NCI-H146 treated with DMSO at 0.1 percent for 48 hours (cell line): Measurements from ENCODE around the gene AGPS.

Experiments
- DNase-seq: peaks from one replicate; lab custom pipeline; 2025; ENCODE audit not compliant: unreplicated experiment; lab: John Stamatoyannopoulos, UW

Gene AGPS

GRCh38 chr2:177582000-177582399 lies 189.4 kb downstream of the AGPS start:
- DNase-seq: no peak

- no peak for DNase-seq
These were observed 191.6 kb downstream of the AGPS start for GRCh38 chr2:177584030-177584692.

- DNase-seq: no peak
These were observed 192.8 kb downstream of the AGPS start for GRCh38 chr2:177585234-177585863.

- DNase-seq: no peak
These were observed 193.6 kb downstream of the AGPS start for GRCh38 chr2:177586154-177586553.

GRCh38 chr2:177587371-177587770 lies 194.8 kb downstream of the AGPS start:
- DNase-seq: no peak

- DNase-seq: no peak
These were observed 196.1 kb downstream of the AGPS start for GRCh38 chr2:177588671-177589070.

- no peak for DNase-seq
These were observed 196.6 kb downstream of the AGPS start for GRCh38 chr2:177589186-177589585.

- DNase-seq: no peak
These were observed 199.8 kb downstream of the AGPS start for GRCh38 chr2:177592397-177592796.

- no peak for DNase-seq
These were observed 200.4 kb downstream of the AGPS start for GRCh38 chr2:177592945-177593344.

- DNase-seq: no peak
These were observed 200.8 kb downstream of the AGPS start for GRCh38 chr2:177593402-177593801.
